Cardiac septum (tissue), 1 donor: ENCODE results near the gene ANK3. TPM values are rescaled to one million over a fixed set of nuclear protein-coding genes. Genes with fewer than 3 reads are reported as not detected.

ENCODE experiments used
- DNase-seq: peaks from one replicate; pipeline ENCODE4 v3.0.0-alpha.2; 2020; ENCODE audit warnings: low spot score
- intact Hi-C: fragments of 100-400 bp; cut with DNase I; formaldehyde crosslinking; loops from one replicate; pipeline ENCODE4 v1.14.0; 2022
- total RNA-seq: library from RNA; stranded (reverse); fragmentation: NEBNext Ultra II Directional; extraction: Animal tissue kit (Norgen Biotek cat#: 25700); gene quantifications from one replicate; pipeline ENCODE4 v1.2.1, GENCODE V29; 2021
- donor health status: DM: no; HTN: no; CAD: no.

ANK3 gene
- total RNA-seq, 1 donor from 2014 or later, result 173 TPM

DNA sequence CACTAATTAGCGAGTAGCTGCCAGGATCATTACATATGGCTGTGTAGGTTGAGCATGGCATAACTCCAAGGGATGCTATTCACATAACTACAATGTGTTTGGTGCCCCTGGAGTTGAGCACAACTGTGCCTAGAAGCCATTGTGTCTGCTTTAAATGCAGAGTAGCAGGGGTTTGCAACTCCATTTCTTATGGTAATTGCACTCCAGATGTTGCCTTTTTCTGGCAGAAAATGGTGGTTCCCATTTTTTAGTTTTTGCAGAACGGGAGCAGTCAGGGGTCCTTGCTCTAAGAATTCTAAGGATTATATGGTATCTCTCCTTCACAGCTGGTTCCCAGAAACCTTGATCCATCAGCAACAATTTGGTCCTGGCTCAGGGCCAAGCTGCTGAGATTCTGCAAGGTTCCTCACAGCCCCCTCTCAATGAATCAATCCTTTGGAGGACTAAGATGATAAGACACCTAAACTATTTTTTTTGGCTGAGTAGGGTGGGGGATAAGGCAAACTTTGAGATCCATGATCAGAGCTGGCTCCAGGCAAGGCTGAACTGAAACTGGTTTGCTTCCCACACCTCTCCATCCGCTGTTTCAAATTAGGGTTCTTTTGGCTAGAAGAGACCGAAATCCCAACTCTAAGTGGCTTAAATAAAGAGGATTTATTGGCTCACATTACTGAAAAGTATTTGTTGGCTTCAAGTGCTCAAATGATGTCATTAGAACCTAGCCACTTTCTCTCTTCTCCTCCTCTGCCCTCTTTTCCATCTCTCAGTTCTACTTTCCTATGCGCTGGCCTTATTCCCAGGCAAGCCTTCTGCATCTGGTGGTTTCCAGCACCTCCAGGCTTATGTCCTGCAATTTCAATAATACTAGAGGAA lies 385.8 kb downstream of the ANK3 start:
- intact Hi-C loops, result no loop called here
- DNase-seq, result no peak

DNA sequence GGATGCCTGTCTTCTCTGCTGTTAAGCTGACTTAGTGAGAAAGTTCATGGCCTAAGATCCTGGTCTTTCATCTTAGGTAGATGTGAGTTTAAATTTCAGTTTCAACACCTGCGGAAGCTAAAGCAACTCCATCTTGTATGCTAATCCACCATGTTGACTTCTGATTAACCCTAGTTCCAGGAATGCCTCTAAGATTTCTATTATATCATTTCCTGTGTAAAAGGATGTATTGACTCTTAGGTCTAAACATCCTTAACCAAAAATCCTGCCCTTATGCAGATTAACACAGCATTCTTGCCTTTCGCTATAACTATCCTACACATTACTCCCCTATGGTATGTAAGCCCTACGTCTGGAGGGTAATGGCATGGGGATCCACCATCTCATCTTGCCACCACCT lies 388.9 kb downstream of the ANK3 start:
- DNase-seq, result no peak
- intact Hi-C loops, result no loop called here

DNA sequence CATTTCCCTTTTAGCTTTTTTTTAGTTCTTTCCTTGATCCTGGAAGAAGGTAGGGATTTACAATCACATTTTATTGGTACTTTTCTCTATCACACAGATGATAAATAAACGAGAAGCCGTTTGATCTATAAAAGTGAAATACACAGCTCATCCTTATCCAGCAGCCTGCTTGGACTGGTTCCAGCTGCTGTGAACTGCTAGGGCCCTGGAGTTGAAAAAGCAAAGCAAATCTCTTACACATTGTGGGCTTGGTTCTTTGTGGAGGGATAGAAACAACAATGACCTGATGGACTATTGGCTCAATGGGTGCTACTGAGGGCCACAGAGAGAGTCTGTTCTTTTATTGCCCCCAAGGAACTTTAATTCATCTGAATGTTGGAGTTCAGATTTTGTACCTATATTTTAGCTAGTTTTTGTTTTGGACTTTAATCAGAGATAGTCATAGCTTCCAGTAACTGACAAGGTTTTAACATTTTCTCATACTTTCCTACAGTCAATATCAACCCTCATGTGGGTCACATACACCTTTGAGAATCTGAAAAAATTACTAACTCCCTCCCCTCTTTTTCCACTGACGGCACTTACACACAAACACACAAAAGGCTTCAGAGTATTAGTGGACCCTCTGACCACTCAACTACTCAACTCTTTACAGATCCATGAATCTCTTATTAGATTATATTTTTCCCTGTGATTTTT lies 391.7 kb downstream of the ANK3 start:
- no peak for DNase-seq
- intact Hi-C loops, result no loop called here

DNA sequence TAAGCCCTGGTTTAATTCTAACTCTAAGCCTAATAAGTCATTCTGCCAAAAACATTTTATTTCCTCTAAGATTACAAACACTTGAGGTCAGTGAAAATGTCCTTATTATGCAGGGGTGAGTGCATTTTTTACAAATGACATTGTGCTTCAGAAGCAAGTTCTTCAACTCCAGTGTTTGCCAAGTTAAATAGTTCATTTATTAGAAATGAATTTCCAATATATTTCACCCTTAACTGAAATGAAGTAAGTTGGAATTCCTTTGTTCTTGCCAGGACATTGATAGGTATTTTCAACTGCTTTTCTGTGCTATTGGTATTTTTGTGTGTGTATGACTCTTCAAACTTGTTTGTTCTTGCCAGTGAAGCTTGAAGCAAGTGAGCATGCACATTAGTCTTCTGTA lies 393.8 kb downstream of the ANK3 start:
- DNase-seq, result no peak
- intact Hi-C loops, result no loop called here

DNA sequence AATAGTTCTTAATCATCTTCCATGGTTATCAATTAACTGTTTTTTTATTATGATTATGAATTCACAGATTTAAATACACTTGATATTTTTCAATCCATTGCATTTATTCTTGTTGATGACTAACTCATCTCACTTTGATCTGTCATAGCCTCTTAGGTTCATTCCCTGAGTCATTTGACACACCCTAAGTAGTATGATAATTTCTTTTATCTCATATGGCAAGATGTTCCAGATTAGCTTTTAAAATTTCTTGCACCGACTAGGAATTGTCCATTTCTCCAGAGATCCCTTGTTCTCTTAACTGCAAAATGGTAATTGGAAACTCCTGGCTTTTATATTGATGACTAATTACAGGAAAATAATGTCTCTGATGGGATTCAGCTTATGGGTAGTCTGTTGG lies 395.7 kb downstream of the ANK3 start:
- DNase-seq, result no peak
- intact Hi-C loops, result no loop called here

DNA sequence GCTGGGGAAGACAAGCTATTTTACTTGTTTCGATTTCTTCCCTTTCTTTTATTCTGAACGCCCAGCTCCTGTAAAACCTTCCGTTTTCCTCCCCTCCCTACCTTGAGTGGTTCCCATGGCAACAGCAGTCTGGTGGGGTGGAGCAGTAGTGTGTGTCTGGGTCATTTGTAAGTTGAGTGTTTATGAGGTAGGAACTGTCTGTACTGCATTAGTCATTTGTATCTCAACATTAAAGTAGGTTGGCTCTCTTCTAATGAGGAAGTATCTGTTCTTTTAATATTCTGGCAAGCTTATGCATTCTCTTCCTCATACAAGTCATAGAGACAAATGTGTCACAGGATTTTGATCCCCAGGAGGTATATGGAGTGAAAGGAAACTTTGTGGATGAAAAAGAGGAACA lies 398.0 kb downstream of the ANK3 start:
- intact Hi-C loops, result no loop called here
- no peak for DNase-seq

DNA sequence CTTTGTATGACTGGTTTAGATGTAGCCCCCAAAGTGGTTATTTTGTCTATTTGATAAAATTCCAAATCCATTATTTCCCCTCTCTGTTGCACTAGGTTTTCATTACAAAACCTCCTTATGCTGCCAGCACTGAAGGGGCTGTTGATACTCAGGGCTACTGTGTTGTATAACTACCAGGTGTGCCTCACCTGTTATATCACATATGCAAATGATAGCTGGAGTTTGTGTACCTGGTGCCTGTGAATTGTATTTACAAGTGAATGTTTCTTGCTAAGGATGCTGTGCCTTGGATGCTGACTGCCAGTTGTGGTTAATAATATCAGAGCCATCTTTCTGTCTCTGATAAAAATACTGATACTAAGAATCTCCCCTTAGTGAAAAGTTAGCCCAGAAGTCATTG lies 398.6 kb downstream of the ANK3 start:
- intact Hi-C loops, result no loop called here
- DNase-seq, result no peak

DNA sequence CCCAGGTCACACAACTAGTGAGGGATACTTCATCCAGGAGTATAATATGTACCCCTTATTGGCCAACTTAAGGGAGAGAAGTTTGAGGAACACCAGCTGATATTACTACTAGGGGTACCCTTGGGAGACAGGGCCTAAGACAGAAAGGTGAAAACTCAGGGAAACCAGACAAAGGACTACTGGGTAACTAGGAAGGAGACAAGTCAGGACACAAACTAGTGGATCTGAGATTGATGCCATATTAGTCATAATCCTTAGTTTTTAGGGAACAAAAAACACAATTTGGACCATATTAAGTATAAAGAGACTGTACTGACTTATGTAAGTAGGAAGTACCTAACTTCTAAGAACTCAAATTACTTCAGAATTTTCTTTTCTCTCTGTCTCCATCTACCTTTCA lies 404.0 kb downstream of the ANK3 start:
- DNase-seq, result no peak
- intact Hi-C loops, result no loop called here

DNA sequence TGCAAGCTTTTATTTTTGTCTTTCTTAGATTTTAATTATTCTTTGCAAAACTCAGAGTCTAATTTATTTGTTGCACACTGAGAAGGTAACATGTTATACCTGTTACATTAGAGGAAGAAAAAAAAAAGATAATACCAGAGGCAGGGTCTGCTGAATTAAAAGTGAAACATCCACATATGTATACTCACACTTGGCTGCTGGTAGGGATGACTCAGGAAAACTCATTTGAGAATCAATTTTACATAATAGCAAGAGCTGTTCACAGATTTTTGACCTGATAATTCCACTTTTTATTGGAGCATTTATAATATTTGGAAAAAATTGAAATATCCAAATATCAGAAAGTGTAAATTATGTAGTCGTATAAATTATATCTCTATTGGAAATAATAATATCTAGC lies 405.3 kb downstream of the ANK3 start:
- no peak for DNase-seq
- intact Hi-C loops, result no loop called here

DNA sequence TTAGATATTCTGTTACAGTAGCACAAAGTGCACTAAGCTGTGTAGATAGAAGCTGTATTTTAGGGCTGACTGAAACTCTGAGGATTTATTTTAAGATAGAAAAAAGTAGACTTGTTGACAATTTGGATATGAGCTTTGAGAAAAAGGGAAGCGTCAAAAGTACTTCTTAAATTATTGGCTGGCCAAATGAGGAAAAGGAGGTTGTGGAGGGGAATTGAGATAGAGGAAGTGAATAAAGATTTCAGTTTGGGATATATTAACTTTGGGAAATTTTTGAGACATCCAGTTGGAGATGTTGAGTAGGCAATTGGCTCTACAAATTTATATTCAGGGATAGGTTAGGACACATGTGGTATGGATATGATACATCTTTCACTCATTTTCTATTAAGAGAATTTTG lies 409.3 kb downstream of the ANK3 start:
- intact Hi-C loops, result no loop called here
- DNase-seq, result no peak

DNA sequence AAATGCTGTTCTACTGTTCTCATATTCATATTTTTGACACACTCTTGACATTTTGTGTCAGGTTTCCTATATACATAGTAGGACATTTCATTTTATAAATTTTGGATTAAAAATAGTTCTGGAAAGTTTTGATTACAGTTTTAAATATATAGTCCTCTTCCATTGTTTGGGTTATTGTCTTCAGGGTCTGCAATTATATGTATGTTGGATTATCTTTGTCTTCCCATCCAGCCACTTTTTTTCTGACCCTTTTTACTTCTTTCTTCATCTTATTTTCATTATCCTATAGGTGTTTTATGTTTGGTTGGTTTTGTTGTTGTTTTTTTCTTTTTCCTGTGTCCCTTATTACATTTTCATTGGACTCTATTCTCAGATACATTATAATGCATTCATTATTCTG lies 412.2 kb downstream of the ANK3 start:
- no peak for DNase-seq
- intact Hi-C loops, result no loop called here

DNA sequence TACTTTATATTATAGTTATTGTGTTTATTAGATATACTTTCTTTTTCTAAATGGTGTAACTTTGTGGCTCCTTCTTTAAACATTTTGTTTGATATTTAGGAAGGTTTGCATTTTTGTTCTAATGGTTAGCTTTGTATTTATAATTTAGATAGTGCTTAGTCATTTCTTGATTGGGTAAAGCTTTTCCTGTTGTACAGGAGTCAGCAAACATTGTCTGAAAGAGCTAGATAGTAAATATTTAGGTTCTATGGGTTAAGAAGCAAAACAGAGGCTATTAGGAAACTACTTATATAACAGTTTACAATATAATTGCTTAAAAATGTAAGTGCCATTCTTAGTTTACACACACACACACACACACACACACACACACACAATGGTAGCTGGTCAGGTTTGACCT lies 412.8 kb downstream of the ANK3 start:
- intact Hi-C loops, result no loop called here

More for the DNA sequence above, 412.8 kb downstream of the ANK3 start:
- no peak for DNase-seq
